ENCODE results near the gene RGS6.

DNA sequence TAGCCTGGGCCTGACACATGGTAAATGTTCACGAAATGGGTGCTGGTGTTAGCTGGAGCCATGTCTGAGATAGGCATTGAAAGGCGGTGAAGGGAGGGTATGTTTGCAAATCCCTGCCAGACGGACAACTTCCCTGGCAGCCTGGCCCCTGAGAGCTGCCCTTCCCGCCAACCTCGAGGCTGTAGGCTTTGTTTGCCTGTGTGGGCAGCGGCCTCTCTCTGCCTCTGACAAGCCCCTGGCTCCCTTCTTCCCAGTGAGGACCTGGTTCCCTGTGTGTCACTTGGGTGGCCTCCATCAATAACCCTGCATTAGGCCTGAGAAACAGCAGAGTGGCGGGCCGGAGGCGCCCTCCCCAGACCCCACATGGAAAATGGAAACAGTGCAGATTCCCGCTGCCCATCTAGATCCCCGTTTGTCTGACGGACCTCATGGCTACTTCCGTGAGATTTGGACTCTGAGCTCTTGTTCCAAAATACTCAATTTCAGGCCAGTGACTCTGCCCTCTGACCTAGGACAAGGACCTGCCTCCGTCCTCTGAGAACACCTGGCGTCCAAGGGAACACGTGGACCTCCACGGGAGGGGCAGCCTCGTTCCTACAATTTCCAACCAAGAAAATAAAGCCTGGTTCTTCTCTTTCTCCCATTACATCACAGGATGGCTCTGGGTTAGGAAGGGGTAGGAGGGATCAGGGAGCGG is 636.2 kb downstream of the RGS6 start:
- TF ChIP-seq POLR2A (IDR thresholded peaks at IDR 0.05; ENCODE audit: low read depth, low read length) (no peak), POLR2AphosphoS5 (IDR thresholded peaks at IDR 0.05; ENCODE audit: low read depth, low read length) (no peak)

Measured in GM12892 (cell line).